Neural progenitor cell (in vitro differentiated cells): Measurements from ENCODE around the gene MT1A. TPM values are rescaled to one million over a fixed set of nuclear protein-coding genes. Genes with fewer than 3 reads are reported as not detected.

ENCODE experiments used
- DNase-seq: peaks from one replicate; pipeline ENCODE4 v3.0.0-alpha.2; 2016; ENCODE audit warnings: low spot score
- H2AFZ ChIP-seq: fragments of 200-600 bp; sonication (generic); replicated peaks from 2 replicates; pipeline ENCODE4 v1.6.1; 2016; ENCODE audit warnings: antibody characterized with exemption
- H3F3A ChIP-seq: fragments of 200-600 bp; sonication (generic); 2 replicates; pipeline ENCODE4 v1.6.1; 2016; ENCODE audit warnings: antibody characterized with exemption, low read depth
- H3K27ac ChIP-seq: fragments of 200-600 bp; sonication (generic); 2 replicates; pipeline ENCODE4 v1.5.1; 2016; ENCODE audit warnings: mild to moderate bottlenecking
- H3K27me3 ChIP-seq: fragments of 200-600 bp; sonication (generic); 2 replicates; pipeline ENCODE4 v1.6.1; 2016; ENCODE audit warnings: mild to moderate bottlenecking, moderate library complexity
- H3K36me3 ChIP-seq: fragments of 200-600 bp; sonication (generic); 2 replicates; pipeline ENCODE4 v1.5.1; 2016
- H3K4me1 ChIP-seq: fragments of 200-600 bp; sonication (generic); 2 replicates; pipeline ENCODE4 v1.6.1; 2016; ENCODE audit warnings: mixed run types
- H3K4me2 ChIP-seq: fragments of 200-600 bp; sonication (generic); 2 replicates; pipeline ENCODE4 v1.6.1; 2016
- H3K4me3 ChIP-seq: fragments of 200-600 bp; sonication (generic); 2 replicates; pipeline ENCODE4 v1.5.1; 2016
- H3K79me2 ChIP-seq: fragments of 200-600 bp; sonication (generic); 2 replicates; pipeline ENCODE4 v1.6.1; 2016; ENCODE audit warnings: low read depth
- H3K9ac ChIP-seq: fragments of 200-600 bp; sonication (generic); 2 replicates; pipeline ENCODE4 v1.6.1; 2016
- H3K9me3 ChIP-seq: fragments of 200-600 bp; sonication (generic); 2 replicates; pipeline ENCODE4 v1.5.1; 2016; ENCODE audit warnings: low read depth
- H4K20me1 ChIP-seq: fragments of 200-600 bp; sonication (generic); 2 replicates; pipeline ENCODE4 v1.6.1; 2016; ENCODE audit warnings: low read depth
- H3K27ac Mint-ChIP-seq: 3 replicates; pipeline ENCODE4 v1.8.0; 2021; ENCODE audit warnings: mixed read lengths
- H3K27me3 Mint-ChIP-seq: 2 replicates; pipeline ENCODE4 v1.8.0; 2022; ENCODE audit warnings: low read depth, mild to moderate bottlenecking, inconsistent platforms, moderate library complexity, mixed read lengths; ENCODE audit not compliant: insufficient read depth
- H3K36me3 Mint-ChIP-seq: 3 replicates; pipeline ENCODE4 v1.8.0; 2021; ENCODE audit warnings: mixed read lengths
- H3K4me1 Mint-ChIP-seq: 3 replicates; pipeline ENCODE4 v1.8.0; 2021; ENCODE audit warnings: mixed read lengths
- H3K4me3 Mint-ChIP-seq: 3 replicates; pipeline ENCODE4 v1.8.0; 2021; ENCODE audit warnings: mild to moderate bottlenecking, moderate library complexity, mixed read lengths
- H3K9me3 Mint-ChIP-seq: 3 replicates; pipeline ENCODE4 v1.8.0; 2020; ENCODE audit warnings: mixed read lengths
- CTCF ChIP-seq: fragments of 200-600 bp; sonication (generic); IDR thresholded peaks from 2 replicates; pipeline ENCODE4 v1.5.1; 2017; ENCODE audit warnings: antibody characterized with exemption, mild to moderate bottlenecking
- EZH2 ChIP-seq: fragments of 200-600 bp; sonication (generic); IDR thresholded peaks from 2 replicates; pipeline ENCODE4 v1.6.1; 2017; ENCODE audit warnings: antibody characterized with exemption, mild to moderate bottlenecking, moderate library complexity
- EZH2phosphoT487 ChIP-seq: fragments of 200-600 bp; sonication (generic); IDR thresholded peaks from 2 replicates; pipeline ENCODE4 v1.6.1; 2017; ENCODE audit warnings: antibody characterized with exemption
- total RNA-seq: library from RNA; depleted of rRNA; stranded (reverse); fragments of >200 nt; gene quantifications from 2 replicates; pipeline ENCODE4 v1.2.3, GENCODE V29; 2015; ENCODE audit warnings: low replicate concordance

Gene MT1A
- total RNA-seq, 1 donor from 2014 or later: not detected

GRCh38 chr16:56608876-56609462 lies 29.5 kb upstream of the MT1A start:
- Histone ChIP-seq H3F3A (peaks cover 24% of the 10 kb centered on the region), H3K27ac (no peak overlapping the region), H3K4me3 (peak overlapping the region; percentile 50), H3K9me3 (no peaks in the 10 kb centered on the region), H3K4me1 (peaks cover 18% of the 10 kb centered on the region), H2AFZ (peak overlapping the region; percentile 72), H3K79me2 (no peaks in the 10 kb centered on the region), H3K27me3 (peaks cover 100% of the 10 kb centered on the region), H3K4me2 (peak overlapping the region; percentile 91), H4K20me1 (peaks cover 16% of the 10 kb centered on the region), H3K36me3 (no peaks in the 10 kb centered on the region), H3K9ac (no peak overlapping the region)
- TF ChIP-seq CTCF (no peak), EZH2phosphoT487 (peak; percentile 55), EZH2 (peak; percentile 80)
- no peaks in the 10 kb centered on the region for H3K36me3 Mint-ChIP-seq
- H3K27ac Mint-ChIP-seq: no peak overlapping the region
- no peaks in the 10 kb centered on the region for H3K9me3 Mint-ChIP-seq
- peak overlapping the region; percentile 89 for H3K4me3 Mint-ChIP-seq
- peaks cover 13% of the 10 kb centered on the region for H3K27me3 Mint-ChIP-seq
- peak; percentile 45 for DNase-seq
- peaks cover 35% of the 10 kb centered on the region for H3K4me1 Mint-ChIP-seq

GRCh38 chr16:56609463-56609921 lies 29.0 kb upstream of the MT1A start:
- Histone ChIP-seq H3K4me3 (peak overlapping the region; percentile 50), H3K4me1 (peaks cover 18% of the 10 kb centered on the region), H3K27ac (no peak overlapping the region), H3K36me3 (no peaks in the 10 kb centered on the region), H2AFZ (no peak overlapping the region), H3K4me2 (peak overlapping the region; percentile 91), H3K27me3 (peaks cover 100% of the 10 kb centered on the region), H4K20me1 (peaks cover 16% of the 10 kb centered on the region), H3K9me3 (no peaks in the 10 kb centered on the region), H3K9ac (no peak overlapping the region), H3K79me2 (no peaks in the 10 kb centered on the region), H3F3A (peaks cover 24% of the 10 kb centered on the region)
- TF ChIP-seq EZH2phosphoT487 (no peak), EZH2 (peak; percentile 64), CTCF (no peak)
- Mint-ChIP-seq H3K36me3 (no peaks in the 10 kb centered on the region), H3K27me3 (peaks cover 13% of the 10 kb centered on the region), H3K27ac (no peak overlapping the region), H3K4me1 (peaks cover 35% of the 10 kb centered on the region), H3K4me3 (peak overlapping the region; percentile 89), H3K9me3 (no peaks in the 10 kb centered on the region)
- peak; percentile 29 for DNase-seq

GRCh38 chr16:56610017-56610608 lies 28.4 kb upstream of the MT1A start:
- Histone ChIP-seq H4K20me1 (peaks cover 16% of the 10 kb centered on the region), H3K9ac (no peak overlapping the region), H3K27ac (no peak overlapping the region), H3K79me2 (no peaks in the 10 kb centered on the region), H3K27me3 (peaks cover 100% of the 10 kb centered on the region), H3K4me2 (no peak overlapping the region), H3K9me3 (no peaks in the 10 kb centered on the region), H3F3A (peaks cover 24% of the 10 kb centered on the region), H2AFZ (no peak overlapping the region), H3K4me1 (peaks cover 18% of the 10 kb centered on the region), H3K36me3 (no peaks in the 10 kb centered on the region), H3K4me3 (no peak overlapping the region)
- Mint-ChIP-seq H3K27me3 (peaks cover 16% of the 10 kb centered on the region), H3K36me3 (no peaks in the 10 kb centered on the region), H3K27ac (no peak overlapping the region), H3K4me3 (peak overlapping the region; percentile 89), H3K4me1 (peaks cover 35% of the 10 kb centered on the region), H3K9me3 (no peaks in the 10 kb centered on the region)
- no peak for DNase-seq
- TF ChIP-seq EZH2 (no peak), EZH2phosphoT487 (no peak), CTCF (no peak)
